DMS 273 treated with DMSO at 0.1 percent for 48 hours (cell line): ENCODE data around the gene FYN.
A peak's percentile ranks its signal among the peaks of the same experiment; 100 is the strongest.

Experiments used
- DNase-seq: peaks from one replicate; lab custom pipeline; 2025; lab: John Stamatoyannopoulos, UW

Gene FYN

GRCh38 chr6:111625461-111626391 is 247.5 kb downstream of the FYN start:
- DNase-seq, result peak; percentile 82

GRCh38 chr6:111625099-111625416 is 248.2 kb downstream of the FYN start:
- no peak for DNase-seq

DNA sequence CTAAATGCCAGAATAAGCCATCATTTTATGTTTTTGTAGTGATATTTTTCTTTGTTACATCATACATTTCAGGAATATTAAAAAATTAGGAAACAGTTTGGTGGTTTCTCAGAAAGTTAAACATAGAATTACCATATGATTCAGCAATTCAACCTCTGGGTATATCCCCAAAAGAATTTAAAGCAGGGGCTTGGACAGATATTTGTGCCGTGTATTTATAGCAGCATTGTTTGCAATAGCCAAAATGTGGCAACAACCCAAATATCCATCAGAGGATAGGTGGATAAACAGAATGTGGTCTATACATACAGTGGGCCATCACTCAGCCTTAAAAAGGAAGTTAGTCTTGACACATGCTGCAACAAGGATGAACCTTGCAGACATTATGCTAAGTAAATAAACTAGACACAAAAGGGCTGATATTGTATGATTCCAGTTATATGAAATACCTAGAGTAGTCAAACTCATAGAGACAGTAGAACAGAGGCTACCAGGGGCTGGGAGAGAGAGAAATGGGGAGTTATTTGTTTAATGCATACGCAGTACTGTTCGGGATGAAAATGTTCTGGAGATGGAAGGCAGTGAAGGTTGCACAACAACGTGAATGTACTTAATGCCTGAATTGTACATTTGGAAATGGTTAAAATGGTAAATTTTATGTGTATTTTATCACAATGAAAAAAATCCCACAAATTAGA is 248.7 kb downstream of the FYN start:
- DNase-seq, result no peak

DNA sequence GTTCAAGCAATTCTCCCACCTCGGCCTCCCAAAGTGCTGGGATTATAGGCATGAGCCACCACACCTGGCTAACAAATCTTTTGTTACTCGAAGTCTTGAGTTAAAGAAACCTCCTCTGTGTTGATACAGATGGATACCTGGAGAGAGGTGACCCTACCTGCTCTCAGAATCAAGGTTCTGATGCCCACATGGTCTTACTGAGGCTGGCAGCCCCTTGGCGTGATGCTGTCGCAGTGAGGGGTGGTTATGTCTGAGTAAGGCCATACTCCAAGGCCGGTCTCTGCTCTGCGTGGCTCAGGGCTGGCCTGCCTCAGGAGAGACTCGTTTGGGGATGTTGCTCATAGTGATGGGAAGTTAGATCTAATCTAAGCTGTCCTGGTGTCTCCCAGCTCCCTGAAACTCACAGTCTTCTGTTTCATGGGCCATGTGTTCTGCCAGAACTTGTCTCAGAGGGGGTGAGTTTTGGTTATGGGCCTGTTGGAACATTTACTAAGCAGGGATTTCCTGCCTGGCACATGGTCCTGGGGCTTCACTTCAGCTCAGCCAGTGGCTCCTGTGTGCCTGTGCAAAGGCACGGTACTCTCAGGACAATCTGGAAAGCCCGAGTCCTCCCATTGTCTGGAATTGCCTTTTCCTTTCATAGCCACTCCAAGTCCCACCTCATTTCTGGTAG is 250.1 kb downstream of the FYN start:
- DNase-seq, result no peak

DNA sequence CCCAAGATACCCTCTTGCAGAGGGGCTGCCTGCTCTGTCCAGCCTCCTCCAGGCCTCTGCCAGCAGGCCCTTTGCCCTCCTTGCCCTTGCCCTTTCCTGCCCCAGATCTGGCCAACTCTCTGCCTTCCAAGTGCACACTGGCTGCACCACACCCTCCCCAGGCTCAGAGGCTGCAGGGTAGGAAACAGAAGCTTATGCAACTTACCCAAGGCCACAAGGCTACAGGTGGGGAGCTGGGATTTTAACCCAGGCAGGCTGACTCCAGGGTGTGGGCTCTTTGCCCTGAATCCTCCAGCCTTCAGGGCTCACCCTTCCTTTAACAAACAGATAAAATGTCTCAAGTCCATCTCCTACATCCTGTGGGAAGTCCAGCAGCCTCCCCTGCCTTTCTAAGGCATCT is 253.1 kb downstream of the FYN start:
- no peak for DNase-seq

GRCh38 chr6:111618407-111618806 is 254.8 kb downstream of the FYN start:
- DNase-seq, result no peak

DNA sequence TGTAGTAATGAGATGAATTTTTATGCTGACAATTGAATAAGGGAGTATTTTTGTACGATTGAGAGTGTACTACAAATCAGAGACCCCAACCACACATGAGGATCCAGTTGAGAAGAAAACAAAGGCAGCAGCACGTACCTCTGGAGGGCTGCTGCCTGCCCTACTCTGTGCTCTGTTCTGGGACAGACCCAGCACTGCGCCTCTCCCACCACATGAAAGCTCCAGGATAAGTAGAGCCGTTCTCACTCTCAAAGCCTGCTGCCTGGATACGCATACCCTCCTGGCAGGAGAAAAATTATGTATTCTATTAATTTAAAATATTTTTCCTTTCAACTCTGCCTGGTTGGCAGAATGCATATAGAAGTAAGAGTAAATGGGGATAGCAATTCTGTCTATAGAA is 256.1 kb downstream of the FYN start:
- DNase-seq, result no peak

GRCh38 chr6:111615916-111616612 is 257.2 kb downstream of the FYN start:
- DNase-seq, result no peak

GRCh38 chr6:111614833-111615582 is 258.2 kb downstream of the FYN start:
- DNase-seq, result no peak

DNA sequence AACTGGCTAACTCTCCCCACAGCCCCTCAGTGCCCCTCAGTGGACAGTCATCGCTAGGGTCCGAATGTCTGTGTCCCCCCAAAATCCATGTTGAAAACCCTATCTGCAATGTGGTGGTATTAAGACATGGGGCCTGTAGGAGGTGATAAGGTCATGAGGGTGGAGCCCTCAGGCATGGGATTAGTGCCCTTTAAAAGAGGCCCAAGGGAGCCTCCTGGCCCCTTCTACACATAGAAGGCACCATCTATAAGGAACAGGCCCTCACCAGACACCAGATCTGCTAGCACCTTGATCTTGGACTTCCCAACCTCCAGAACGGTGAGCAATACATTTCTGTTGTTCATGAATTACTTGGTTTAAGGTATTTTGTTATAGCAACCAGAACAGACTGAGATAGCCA is 260.9 kb downstream of the FYN start:
- no peak for DNase-seq

DNA sequence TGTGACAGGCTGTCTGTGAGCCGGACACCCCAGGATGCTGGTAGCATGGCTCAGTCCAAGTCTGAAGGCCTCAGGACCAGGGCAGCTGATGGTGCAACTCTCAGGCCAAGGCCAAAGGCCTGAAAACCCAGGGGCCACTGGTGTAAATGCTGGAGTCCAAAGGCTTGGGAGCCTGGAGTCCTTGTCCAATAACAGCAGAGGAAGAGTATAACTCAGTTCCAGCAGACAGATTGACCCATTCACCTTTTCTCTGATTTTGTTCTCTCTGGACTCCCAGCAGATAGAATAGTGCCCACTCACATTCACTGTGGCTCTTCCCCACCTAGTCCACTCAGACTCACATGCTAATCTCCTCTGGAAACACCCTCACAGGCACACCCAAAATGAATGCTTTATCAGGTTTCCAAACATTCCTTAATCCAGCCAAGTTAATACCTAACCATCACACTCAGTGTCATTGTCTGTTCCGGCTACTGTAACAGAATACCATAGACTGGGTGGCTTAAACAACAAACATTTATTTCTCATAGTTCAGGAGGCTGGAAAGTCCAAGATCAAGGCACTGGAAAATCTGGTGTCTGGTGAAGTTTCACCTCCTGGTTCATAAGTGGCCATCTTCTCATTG is 262.6 kb downstream of the FYN start:
- no peak for DNase-seq
